ENCODE results near the gene ZBTB47. TPM values are rescaled to one million over a fixed set of nuclear protein-coding genes. Genes with fewer than 3 reads are reported as not detected.

The ZBTB47 gene
- total and polyA plus RNA-seq, 10 of the 15 experiments (the other 5 are each of a cell fraction or from before 2014, with no cell fraction given): 0.04 to 3.4 (median 1.0) TPM; not detected in 1

- ChIA-PET SMC1A (ENCODE audit: uncharacterized antibody, unreplicated experiment) (no interaction called here), RAD21 (ENCODE audit: unreplicated experiment) (interaction anchor here (0.6 kb wide), 1 partner anchor 1240 kb away, joined by 4 read pairs; no protein-coding TSS in a partner anchor), CTCF (interaction anchor here (0.5 kb wide), 1 partner anchor 113 kb away, joined by 3 read pairs; no protein-coding TSS in a partner anchor), POLR2A (no interaction called here)
- no peaks in the 10 kb centered on the region; a peak in 3 of 4 replicates for H3K27me3 ChIP-seq (replicated peaks in 1 of 2; ENCODE audit: control insufficient read depth in 2 of 2, insufficient read depth in 2 of 2, low read length in 1 of 2)
- H3K36me3 ChIP-seq (ENCODE audit: control insufficient read depth in 2 of 2, insufficient read depth in 2 of 2, low read length in 1 of 2): no peaks in the 10 kb centered on the region
- no peaks in the 10 kb centered on the region for H3K9me3 ChIP-seq (replicated peaks; ENCODE audit: control insufficient read depth, insufficient read depth, low read length)
- in situ Hi-C loops (cut with MboI) (no loop called here), intact Hi-C loops (cut with micrococcal nuclease; ENCODE audit: unreplicated experiment) (no loop called here)
- no peak for DNase-seq (ENCODE audit: low read depth, low spot score)
- no peak overlapping the region for H3K27ac ChIP-seq (ENCODE audit: control insufficient read depth, insufficient read depth)
- H3K4me3 ChIP-seq: no peak overlapping the region
- no peak overlapping the region for H2AFZ ChIP-seq (ENCODE audit: control insufficient read depth, low read depth, low read length)
- no peak for FAIRE-seq
- no peaks in the 10 kb centered on the region for H4K20me1 ChIP-seq (ENCODE audit: control insufficient read depth, insufficient read depth)
- BruUV-seq (replicated peaks): no TSS peak
- no peak overlapping the region for H3K9ac ChIP-seq (ENCODE audit: control insufficient read depth, insufficient read depth, low read length)
- TF ChIP-seq ZBTB11 (CRISPR knock-in tag; IDR thresholded peaks at IDR 0.05) (no peak), MLLT1 (IDR thresholded peaks at IDR 0.05) (no peak), MYC (IDR thresholded peaks at IDR 0.05; ENCODE audit: insufficient read depth, insufficient read length, insufficient replicate concordance, low read length, severe bottlenecking) (no peak), KAT2A (conservative IDR thresholded peaks at IDR 0.05; ENCODE audit: control insufficient read depth, low read depth, low read length) (no peak), SMC3 (IDR thresholded peaks at IDR 0.05; ENCODE audit: borderline replicate concordance, low read length) (no peak), DPF2 (IDR thresholded peaks at IDR 0.05) (no peak), TCF3 (IDR thresholded peaks at IDR 0.05; ENCODE audit: borderline replicate concordance, insufficient read depth, low read depth, low read length) (no peak), TCF7 (IDR thresholded peaks at IDR 0.05; ENCODE audit: borderline replicate concordance) (no peak), RFX5 (IDR thresholded peaks at IDR 0.05; ENCODE audit: low read depth, low read length) (no peak), POLR2AphosphoS5 (IDR thresholded peaks at IDR 0.05; ENCODE audit: low read length) (no peak)
- no peak for ATAC-seq
- WGBS (ENCODE audit: insufficient coverage, insufficient replicate concordance, low lambda C conversion rate, missing lambda C conversion rate): 54% methylated on average over 10 of the region's 10 CpGs
- H3K79me2 ChIP-seq (ENCODE audit: control insufficient read depth, insufficient read depth, low read length): no peaks in the 10 kb centered on the region
- no peak overlapping the region for H3K4me2 ChIP-seq (ENCODE audit: control insufficient read depth, insufficient read depth)
- no peaks in the 10 kb centered on the region for H3K4me1 ChIP-seq (ENCODE audit: control insufficient read depth, insufficient read depth, low read length)
Measured at GRCh38 chr3:42709621-42710020, 56.1 kb downstream of the ZBTB47 start.

All from GM12878 (cell line).